KBM-7 (cell line): ENCODE results near the gene EP400.
"Not testable (repeated sequence)": the region's sequence is repeated elsewhere in the genome, so short reads cannot be mapped to it uniquely, and the experiment has no call there.

Experiments
- DNase-seq: peaks from one replicate; pipeline ENCODE4 v3.0.0-alpha.2; 2015
- in situ Hi-C: fragments of 300-500 bp; cut with MboI; formaldehyde crosslinking; loops from 2 replicates; pipeline ENCODE4 v1.14.3; 2020; ENCODE audit warnings: low sequenced_read_pairs, low pct_unique_long_range_greater_than_20kb, mixed read lengths

EP400 gene

DNA sequence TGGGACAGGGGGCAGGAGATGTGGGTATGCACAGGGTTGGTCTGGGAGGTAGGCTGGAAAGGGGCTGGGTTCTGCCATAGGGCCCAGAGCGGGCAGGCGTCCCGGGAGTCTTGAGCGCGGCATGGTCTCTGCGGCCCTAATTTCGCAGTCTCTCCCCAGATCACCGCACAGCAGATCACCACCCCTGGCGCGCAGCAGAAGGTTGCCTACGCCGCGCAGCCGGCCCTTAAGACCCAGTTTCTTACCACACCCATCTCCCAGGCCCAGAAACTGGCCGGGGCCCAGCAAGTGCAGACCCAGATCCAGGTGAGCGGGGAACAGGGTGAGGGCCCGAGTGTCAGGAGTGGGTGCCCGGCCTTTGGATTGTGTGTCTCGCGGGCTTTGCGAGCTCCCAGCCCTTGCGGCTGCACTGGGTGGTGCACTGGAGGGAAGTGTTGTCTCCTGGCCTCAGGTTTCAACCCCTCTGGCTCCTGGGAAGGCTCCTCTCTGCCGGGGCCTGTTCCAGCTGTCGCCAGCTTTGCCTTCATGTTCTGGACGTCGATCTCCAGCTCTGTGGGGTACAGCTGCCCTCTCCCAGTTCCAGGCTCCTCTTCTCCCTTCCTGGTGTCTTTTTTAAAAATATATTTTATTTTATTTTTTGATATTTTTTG lies 119.7 kb downstream of the EP400 start:
- DNase-seq, result no peak
- in situ Hi-C loops, result no loop called here

DNA sequence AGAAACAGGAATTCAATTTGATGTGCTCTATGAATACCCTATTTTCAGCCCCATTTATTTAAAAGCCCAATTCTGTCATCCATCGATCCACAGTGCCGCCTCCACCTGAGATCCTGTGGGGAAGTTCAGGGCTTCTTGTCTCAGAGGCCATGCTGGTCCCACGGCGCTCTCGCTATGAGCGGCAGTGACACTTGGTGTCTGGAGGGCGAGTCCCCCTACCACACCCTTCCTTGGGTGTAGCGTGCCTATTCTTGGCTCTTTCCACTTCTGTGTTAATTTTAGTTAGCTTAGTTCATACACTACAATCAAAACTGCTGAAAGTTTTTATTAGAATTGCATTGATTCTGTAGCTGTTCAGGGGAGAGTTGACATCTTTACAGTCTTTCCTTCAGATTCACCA lies 120.6 kb downstream of the EP400 start:
- in situ Hi-C loops, result no loop called here
- no peak for DNase-seq

- in situ Hi-C loops, result no loop called here
- no peak for DNase-seq
These were observed 121.5 kb downstream of the EP400 start for GRCh38 chr12:132071040-132071810.

DNA sequence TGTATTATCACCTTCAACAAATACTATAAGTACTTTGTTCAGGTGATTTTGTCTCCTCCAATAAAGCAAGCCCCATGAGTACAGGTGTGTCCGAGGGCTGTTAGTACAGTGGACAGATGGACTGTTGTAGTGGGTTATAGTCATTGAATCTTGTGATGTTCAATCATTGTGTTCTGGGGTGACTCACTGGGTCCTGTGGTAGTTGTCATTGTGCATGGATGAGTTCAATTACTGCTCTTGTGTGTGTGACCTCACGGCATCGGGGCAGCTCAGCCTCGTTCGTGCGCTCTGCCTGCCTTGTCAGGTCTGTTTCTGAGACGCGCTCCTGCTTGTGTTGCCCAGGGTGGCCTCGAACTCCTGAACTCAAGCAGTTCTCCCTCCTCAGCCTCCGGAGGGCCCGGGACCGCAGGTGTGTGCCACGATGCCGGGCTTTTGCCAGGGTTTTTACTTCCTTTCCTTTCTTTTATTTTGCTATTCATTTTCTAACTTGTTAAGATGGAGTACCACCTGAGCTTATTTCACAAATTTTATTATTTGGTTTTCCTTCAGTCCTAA lies 122.2 kb downstream of the EP400 start:
- no peak for DNase-seq
- in situ Hi-C loops, result no loop called here

- in situ Hi-C loops, result no loop called here
- DNase-seq, result no peak
These were observed 124.5 kb downstream of the EP400 start for GRCh38 chr12:132074216-132074615.

GRCh38 chr12:132075026-132075713 lies 125.4 kb downstream of the EP400 start:
- no peak for DNase-seq
- in situ Hi-C loops, result no loop called here

DNA sequence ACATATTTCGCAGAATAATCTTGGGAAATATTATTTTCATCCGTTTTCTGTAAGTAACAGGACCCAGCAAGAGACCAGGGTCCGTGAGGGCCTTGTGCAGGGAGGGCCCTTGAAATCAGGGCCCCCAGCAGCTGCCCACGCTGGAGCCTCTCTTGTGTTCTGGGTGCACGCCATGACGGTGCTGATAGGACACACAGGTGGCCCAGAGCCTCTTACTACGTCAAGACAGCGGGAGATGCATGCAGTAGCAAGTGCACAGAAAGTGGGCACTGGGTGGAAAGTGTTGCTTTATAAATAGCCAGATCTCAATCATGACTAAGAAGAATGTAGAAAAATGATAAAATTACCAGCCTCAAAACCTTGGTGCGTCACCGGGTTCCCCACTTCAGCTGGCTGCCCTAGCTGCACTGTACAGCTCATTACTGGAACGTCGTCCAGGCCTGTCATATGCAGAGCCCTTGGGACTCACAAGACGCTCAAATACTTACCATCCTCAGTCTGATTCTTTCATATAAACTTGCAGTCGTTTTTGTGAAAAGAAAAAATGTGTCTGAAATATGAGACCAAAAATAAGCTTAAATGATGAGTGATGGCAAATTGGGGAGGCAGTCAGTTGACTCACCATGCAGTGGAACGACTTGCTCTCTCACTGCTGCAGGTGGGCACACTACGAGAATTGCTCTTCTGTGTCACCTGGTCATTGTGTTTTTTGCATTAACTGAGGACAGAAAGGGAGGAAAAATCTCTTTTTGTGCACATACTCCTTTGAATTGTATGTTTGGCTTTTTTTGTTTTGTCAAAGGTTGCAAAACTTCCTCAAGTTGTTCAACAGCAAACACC lies 126.2 kb downstream of the EP400 start:
- DNase-seq, result no peak
- in situ Hi-C loops, result no loop called here

DNA sequence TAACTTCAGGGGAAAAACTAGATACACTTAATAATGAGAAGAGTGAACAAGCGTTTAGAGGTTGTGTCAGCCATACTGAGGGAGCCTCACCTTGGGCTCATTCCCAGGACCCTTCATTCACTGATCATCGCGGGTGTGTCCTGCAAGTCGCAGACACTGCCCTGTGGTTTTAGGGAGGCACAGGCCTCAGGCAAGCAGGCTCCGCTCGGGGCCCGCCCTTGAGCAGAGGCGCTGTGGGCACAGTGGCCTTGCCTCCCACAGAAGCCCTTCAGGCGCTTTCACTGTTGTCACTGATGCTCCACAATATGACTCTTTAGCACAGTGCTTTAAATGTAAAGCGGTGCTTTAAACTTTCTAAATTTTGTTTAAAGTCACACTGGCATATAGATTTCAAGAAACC lies 127.0 kb downstream of the EP400 start:
- DNase-seq, result no peak
- in situ Hi-C loops, result no loop called here

DNA sequence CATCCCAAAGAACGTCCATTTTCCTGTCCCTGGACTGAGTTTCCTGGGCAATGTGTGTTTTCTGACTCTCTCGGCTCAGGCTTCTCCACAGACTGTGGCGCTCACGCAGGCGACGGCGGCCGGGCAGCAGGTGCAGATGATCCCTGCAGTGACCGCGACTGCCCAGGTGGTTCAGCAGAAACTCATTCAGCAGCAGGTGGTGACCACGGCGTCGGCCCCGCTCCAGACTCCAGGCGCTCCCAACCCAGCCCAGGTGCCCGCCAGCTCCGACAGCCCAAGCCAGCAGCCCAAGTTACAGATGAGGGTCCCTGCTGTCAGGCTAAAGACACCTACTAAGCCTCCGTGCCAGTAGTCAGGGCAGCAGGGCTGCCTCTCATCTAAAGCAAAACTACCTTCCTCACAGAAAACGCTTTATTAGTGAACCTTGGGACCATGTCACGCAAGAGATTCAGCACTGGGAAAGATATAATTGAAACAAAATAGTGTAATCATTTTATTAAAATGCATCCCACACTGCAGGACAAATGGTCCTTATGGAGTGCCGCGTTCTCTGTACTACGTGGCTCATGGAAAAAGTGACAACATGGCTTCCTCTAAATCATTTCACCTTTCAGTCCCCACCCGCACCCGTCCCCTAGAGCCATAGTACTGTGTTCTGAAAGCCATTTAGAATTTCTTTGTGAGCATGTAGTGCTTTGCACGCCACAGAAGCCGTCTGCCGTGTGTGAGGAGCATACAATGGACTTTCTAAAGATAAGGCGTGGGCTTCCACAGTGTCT lies 127.8 kb downstream of the EP400 start:
- in situ Hi-C loops, result no loop called here
- no peak for DNase-seq

GRCh38 chr12:132078190-132078589 lies 128.4 kb downstream of the EP400 start:
- in situ Hi-C loops, result no loop called here

DNA sequence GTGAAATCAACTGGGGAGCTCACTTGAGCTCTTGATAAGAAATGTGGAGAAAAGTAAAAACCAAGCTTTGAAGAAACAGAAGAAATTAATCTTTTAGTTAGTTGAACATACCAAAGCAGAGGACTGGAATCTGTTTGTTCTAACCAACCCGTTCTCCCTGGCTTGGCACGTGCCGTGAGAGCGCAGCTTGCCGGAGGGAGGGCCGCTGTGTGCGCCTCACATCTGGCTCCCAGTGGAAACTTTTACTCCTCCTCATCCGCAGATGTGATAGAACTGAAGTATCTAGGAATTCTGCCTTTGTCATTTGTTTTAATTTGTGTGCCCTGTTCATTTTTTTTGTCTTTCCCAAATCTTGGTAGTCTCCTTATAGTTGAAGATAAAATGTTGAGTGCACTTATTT lies 129.5 kb downstream of the EP400 start:
- in situ Hi-C loops, result no loop called here

More at GRCh38 chr12:132078190-132078589, 128.4 kb downstream of the EP400 start:
- DNase-seq, result no peak

DNA sequence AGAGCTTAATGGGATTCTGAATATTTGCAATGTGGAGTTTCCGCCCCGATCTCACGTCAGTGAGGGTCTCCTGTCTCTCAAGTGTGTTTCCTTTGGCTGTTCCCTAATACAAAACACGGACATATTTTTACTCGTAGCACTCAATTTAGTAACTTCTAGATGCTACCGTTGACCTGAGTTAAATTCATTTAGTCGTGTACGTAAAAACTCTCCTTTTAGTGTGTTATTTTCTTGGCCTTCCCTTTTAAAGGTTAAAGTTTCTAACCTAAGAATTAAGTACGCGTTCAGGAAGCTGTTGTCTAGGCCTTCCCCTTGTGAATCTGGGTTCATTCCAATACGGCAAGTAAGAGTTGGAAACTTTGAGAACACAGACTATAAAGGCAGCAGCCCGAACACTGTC lies 130.0 kb downstream of the EP400 start:
- DNase-seq, result no peak
- in situ Hi-C loops, result no loop called here

More for the DNA sequence above, 129.5 kb downstream of the EP400 start:
- DNase-seq, result no peak

GRCh38 chr12:132080515-132080914 lies 130.8 kb downstream of the EP400 start:
- DNase-seq, in situ Hi-C loops: not testable (repeated sequence)

DNA sequence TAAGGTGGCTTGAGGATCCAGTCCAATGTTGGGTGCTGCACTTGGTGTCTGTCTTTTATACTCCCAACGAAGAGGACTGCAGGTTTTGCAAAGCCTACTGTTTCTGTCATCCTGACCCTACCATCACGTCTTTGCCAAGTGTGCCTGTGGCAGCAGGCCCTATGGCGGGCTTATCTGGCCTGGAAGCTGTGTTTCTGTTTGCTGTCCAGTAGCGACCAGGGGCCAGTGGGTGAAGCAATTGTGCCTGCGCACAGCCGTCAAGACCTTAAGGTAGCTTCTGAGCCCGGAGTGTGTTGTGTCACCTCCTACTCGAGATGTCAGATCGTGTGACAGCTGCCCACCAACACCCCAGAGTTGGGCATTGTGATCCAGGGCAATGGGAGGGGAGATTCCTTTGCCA lies 131.7 kb downstream of the EP400 start:
- in situ Hi-C loops, result no loop called here
- DNase-seq, result no peak

- in situ Hi-C loops, result no loop called here
- no peak for DNase-seq
These were observed 133.8 kb downstream of the EP400 start for GRCh38 chr12:132083614-132083940.

- DNase-seq, result peak; percentile 75
- in situ Hi-C loops, result no loop called here
These were observed 134.3 kb downstream of the EP400 start for GRCh38 chr12:132083941-132084620.

- peak; percentile 43 for DNase-seq
- in situ Hi-C loops, result no loop called here
These were observed 135.0 kb downstream of the EP400 start for GRCh38 chr12:132084621-132085290.

DNA sequence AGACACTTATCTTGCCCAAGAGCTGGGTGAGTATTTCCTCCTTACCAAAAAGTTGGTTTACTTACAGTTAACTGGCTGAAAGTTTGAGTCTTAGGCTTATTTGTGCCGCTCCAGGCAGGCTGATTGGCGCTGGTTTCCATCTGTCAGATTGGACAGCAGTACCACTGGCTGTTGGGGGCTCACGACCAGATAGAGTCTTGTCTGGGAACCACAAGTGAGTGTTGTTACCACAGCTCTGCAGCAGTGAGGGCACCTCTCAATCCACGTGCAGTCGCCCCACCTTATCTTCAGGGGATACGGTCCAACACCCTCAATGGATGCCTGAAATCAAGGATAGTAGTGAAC lies 135.5 kb downstream of the EP400 start:
- in situ Hi-C loops, result no loop called here
- no peak for DNase-seq
